ENCODE data around the gene CTSL. TPM values are rescaled to one million over a fixed set of nuclear protein-coding genes. Genes with fewer than 3 reads are reported as not detected.

The CTSL gene
- total RNA-seq, 1 donor from 2014 or later, result 38.6 TPM

DNA sequence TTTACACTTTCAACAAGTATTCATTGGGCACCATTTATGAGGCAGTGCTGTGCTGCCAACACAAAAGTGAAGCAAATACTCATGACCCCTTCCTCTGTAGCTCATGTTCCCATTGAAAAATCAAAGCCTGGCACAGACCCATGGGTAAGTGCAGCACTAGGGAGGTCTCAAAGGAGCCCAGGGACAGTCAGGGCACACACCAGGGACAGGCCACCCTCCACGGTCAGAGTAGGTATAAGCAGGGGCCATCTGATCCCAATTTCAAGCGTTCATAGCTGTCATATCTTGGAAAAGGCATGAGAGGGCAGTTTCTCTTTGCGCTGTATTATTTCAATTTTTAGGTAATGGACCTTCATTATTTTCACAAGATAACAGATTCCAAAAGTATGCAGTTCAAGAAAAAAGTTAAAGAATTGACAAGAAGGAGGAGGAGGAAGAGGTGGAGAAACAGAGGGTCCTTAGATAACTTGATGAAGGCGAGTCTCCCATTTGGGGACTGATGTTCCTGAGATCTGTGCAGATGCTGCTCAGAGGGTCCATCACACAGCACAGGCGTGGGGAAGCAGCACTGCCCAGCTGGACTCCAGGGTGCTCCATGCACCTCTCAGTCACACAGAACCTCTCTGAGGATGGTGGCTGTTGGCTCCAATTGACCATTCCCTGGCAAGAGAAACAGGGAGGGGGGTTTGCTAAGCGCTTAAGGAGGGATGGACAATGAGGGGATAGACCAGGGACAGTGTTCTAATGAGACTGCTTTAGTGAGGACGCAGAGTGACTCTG lies 7.5 kb downstream of the CTSL start:
- no peaks in the 10 kb centered on the region for H3K27me3 Mint-ChIP-seq
- TF ChIP-seq, protein P1, sequence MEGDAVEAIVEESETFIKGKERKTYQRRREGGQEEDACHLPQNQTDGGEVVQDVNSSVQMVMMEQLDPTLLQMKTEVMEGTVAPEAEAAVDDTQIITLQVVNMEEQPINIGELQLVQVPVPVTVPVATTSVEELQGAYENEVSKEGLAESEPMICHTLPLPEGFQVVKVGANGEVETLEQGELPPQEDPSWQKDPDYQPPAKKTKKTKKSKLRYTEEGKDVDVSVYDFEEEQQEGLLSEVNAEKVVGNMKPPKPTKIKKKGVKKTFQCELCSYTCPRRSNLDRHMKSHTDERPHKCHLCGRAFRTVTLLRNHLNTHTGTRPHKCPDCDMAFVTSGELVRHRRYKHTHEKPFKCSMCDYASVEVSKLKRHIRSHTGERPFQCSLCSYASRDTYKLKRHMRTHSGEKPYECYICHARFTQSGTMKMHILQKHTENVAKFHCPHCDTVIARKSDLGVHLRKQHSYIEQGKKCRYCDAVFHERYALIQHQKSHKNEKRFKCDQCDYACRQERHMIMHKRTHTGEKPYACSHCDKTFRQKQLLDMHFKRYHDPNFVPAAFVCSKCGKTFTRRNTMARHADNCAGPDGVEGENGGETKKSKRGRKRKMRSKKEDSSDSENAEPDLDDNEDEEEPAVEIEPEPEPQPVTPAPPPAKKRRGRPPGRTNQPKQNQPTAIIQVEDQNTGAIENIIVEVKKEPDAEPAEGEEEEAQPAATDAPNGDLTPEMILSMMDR (IDR thresholded peaks at IDR 0.05; ENCODE audit: unreplicated experiment), result no peak
- DNase-seq (ENCODE audit: low spot score, unreplicated experiment), result no peak
- no peaks in the 10 kb centered on the region for H3K9me3 Mint-ChIP-seq (ENCODE audit: low read depth)
- H3K27ac Mint-ChIP-seq, result no peak overlapping the region
- H3K36me3 Mint-ChIP-seq (ENCODE audit: insufficient read depth), result peaks cover 3% of the 10 kb centered on the region
- no peak overlapping the region for H3K4me3 Mint-ChIP-seq (ENCODE audit: low read depth)
- no peaks in the 10 kb centered on the region for H3K4me1 Mint-ChIP-seq (ENCODE audit: low read depth)

DNA sequence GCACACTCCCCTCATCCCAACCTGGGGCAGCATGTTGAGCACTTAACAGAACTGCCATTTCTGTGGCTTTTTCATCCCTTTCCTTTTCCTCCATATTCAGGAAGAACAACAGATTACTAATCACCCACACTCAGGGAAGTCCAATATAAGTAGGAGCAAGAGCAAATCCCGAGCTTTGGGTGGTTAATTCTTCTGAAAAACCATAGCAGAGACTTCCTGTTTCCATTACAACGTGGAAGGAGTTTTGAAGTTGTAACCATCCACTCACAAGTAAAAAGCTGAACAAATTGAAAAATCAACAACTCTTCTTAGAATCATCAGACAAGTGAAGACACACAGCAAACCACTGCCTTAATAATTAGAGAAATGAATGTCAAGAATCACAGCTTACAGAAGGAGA lies 8.2 kb downstream of the CTSL start:
- Mint-ChIP-seq H3K9me3 (ENCODE audit: low read depth) (no peaks in the 10 kb centered on the region), H3K27me3 (no peaks in the 10 kb centered on the region), H3K27ac (no peak overlapping the region), H3K4me1 (ENCODE audit: low read depth) (no peaks in the 10 kb centered on the region), H3K36me3 (ENCODE audit: insufficient read depth) (peaks cover 3% of the 10 kb centered on the region), H3K4me3 (ENCODE audit: low read depth) (no peak overlapping the region)
- DNase-seq (ENCODE audit: low spot score, unreplicated experiment), result no peak
- TF ChIP-seq, protein P1 (IDR thresholded peaks at IDR 0.05; ENCODE audit: unreplicated experiment), result no peak

DNA sequence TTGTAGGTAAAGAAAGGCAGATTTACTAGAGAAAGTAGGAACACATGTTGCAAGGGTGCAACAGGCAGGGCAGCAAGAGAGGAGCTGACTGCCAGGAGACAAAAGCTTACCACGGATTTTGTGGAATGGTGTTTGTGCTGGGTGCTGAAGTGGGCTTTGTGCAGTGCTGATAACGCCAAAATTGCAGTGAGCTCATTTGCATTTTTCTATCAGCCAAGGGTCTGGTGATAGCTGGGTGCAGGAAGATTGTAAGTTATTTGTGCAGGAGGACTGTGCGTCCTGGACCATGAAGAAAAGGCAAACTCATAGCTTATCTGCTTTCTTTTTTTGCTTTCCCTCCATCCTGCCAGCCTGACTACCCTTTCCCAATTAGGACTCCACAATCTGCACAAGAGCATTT lies 13.6 kb downstream of the CTSL start:
- H3K4me3 Mint-ChIP-seq (ENCODE audit: low read depth), result no peak overlapping the region
- DNase-seq (ENCODE audit: low spot score, unreplicated experiment), result no peak
- TF ChIP-seq, protein P1 (IDR thresholded peaks at IDR 0.05; ENCODE audit: unreplicated experiment), result no peak
- H3K9me3 Mint-ChIP-seq (ENCODE audit: low read depth), result peaks cover 10% of the 10 kb centered on the region
- H3K36me3 Mint-ChIP-seq (ENCODE audit: insufficient read depth), result peaks cover 1% of the 10 kb centered on the region
- peaks cover 3% of the 10 kb centered on the region for H3K27me3 Mint-ChIP-seq
- H3K27ac Mint-ChIP-seq, result no peak overlapping the region
- no peaks in the 10 kb centered on the region for H3K4me1 Mint-ChIP-seq (ENCODE audit: low read depth)

DNA sequence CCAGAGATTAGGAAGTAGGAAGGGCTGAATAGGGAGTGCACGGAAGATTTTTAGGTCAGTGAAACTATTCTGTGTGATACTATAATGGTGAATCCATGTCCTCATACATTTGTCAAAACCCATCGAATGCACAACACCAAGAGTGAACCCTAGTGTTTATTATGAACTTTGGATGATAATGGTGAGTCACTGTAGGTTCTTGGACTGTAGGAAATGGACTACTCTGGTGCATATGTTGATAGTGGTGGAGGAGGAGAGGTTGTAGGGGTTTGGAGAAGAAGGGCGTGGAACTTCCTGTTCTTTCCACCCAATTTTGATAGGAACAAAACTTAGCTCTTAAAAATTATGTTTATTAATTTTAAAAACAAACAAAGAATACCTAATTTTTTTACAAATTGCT lies 14.3 kb downstream of the CTSL start:
- no peaks in the 10 kb centered on the region for H3K4me1 Mint-ChIP-seq (ENCODE audit: low read depth)
- TF ChIP-seq, protein P1 (IDR thresholded peaks at IDR 0.05; ENCODE audit: unreplicated experiment), result no peak
- H3K27me3 Mint-ChIP-seq, result peaks cover 3% of the 10 kb centered on the region
- H3K9me3 Mint-ChIP-seq (ENCODE audit: low read depth), result peaks cover 10% of the 10 kb centered on the region
- peaks cover 1% of the 10 kb centered on the region for H3K36me3 Mint-ChIP-seq (ENCODE audit: insufficient read depth)
- H3K4me3 Mint-ChIP-seq (ENCODE audit: low read depth), result no peak overlapping the region
- DNase-seq (ENCODE audit: low spot score, unreplicated experiment), result no peak
- no peak overlapping the region for H3K27ac Mint-ChIP-seq

DNA sequence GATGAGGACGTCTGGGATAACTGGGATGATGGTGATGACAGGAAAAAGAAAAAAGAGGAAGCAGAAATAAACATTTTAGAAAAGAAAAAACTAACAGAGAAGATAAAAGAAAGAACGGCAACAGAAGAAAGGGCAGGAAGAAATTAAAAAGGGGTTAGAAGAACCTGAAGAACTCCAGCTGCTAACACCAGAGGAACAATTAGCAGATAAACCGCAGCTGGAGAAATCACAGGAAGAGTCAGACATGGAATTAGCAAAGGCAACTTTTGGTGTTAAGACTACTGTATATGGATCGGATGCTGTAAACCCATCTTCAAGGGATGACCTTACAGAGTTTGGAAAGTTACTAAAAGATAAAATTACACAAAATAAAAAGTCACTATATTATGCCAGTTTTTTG lies 15.4 kb downstream of the CTSL start:
- no peak for DNase-seq (ENCODE audit: low spot score, unreplicated experiment)
- Mint-ChIP-seq H3K4me3 (ENCODE audit: low read depth) (no peak overlapping the region), H3K36me3 (ENCODE audit: insufficient read depth) (peaks cover 1% of the 10 kb centered on the region), H3K27ac (no peak overlapping the region), H3K4me1 (ENCODE audit: low read depth) (no peaks in the 10 kb centered on the region), H3K27me3 (peaks cover 3% of the 10 kb centered on the region), H3K9me3 (ENCODE audit: low read depth) (peaks cover 10% of the 10 kb centered on the region)
- TF ChIP-seq, protein P1 (IDR thresholded peaks at IDR 0.05; ENCODE audit: unreplicated experiment), result no peak

Data from progenitor cell of endocrine pancreas (in vitro differentiated cells).